Lower leg skin (tissue), 3 donors: ENCODE results near the gene TBC1D26.
"Not testable (repeated sequence)": the region's sequence is repeated elsewhere in the genome, so short reads cannot be mapped to it uniquely, and the experiment has no call there.

Source experiments
- POLR2A ChIP-seq, 2 donors: fragments of 450-650 bp; IDR thresholded peaks; one replicate each; pipeline ENCODE4 v1.6.1; 2016 to 2017; ENCODE audit warnings: antibody characterized with exemption in 2 of 2, mild to moderate bottlenecking in 1 of 2, moderate library complexity in 1 of 2
- TF ChIP-seq, protein P1 (sequence below), 3 donors: fragments of 450-650 bp; IDR thresholded peaks; one replicate each; pipeline ENCODE4 v1.5.1; 2016; ENCODE audit warnings: antibody characterized with exemption in 3 of 3, mild to moderate bottlenecking in 3 of 3, moderate library complexity in 2 of 3

DNA sequence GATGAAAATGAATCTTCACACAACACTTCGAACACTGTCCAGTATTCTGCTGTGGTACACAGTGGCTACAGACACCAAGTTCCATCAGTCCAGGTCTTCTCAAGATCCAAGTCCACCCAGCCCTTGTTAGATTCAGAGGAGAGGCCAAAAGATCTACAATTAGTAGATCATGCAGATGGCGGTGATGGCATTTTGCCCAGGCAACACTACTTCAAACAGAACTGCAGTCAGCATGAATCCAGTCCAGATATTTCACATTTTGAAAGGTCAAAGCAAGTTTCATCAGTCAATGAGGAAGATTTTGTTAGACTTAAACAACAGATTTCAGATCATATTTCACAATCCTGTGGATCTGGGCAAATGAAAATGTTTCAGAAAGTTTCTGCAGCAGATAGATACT, 52.3 kb downstream of the TBC1D26 start:
- TF ChIP-seq, protein P1, sequence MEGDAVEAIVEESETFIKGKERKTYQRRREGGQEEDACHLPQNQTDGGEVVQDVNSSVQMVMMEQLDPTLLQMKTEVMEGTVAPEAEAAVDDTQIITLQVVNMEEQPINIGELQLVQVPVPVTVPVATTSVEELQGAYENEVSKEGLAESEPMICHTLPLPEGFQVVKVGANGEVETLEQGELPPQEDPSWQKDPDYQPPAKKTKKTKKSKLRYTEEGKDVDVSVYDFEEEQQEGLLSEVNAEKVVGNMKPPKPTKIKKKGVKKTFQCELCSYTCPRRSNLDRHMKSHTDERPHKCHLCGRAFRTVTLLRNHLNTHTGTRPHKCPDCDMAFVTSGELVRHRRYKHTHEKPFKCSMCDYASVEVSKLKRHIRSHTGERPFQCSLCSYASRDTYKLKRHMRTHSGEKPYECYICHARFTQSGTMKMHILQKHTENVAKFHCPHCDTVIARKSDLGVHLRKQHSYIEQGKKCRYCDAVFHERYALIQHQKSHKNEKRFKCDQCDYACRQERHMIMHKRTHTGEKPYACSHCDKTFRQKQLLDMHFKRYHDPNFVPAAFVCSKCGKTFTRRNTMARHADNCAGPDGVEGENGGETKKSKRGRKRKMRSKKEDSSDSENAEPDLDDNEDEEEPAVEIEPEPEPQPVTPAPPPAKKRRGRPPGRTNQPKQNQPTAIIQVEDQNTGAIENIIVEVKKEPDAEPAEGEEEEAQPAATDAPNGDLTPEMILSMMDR (IDR thresholded peaks at IDR 0.05) = not testable (repeated sequence)
- not testable (repeated sequence) for TF ChIP-seq POLR2A (IDR thresholded peaks at IDR 0.05)
